ENCODE measurements around the gene PDXK. TPM values are rescaled to one million over a fixed set of nuclear protein-coding genes. Genes with fewer than 3 reads are reported as not detected.

Gene PDXK
- polyA plus RNA-seq, 1 donor (not counting 4 experiments of a cell fraction or from before 2014, with no cell fraction given) = 144 TPM

DNA sequence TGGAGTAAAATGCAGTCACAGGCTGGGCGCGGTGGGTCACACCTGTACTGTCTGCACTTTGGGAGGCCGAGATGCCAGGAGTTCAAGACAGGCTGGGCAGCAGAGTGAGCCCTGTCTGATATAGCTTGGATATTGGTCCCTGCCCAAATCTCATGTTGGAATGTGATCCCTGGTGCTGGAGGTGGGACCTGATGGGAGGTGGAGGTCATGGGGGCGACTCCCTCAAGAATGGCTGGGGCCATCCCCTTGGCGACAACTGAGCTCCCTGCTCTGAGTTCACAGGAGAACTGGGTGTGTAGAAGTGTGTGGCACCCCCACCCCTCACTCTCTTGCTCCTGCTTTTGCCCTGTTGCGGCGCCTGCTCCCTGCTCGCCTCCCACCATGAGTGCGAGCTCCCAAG lies 11.5 kb upstream of the PDXK start:
- no peak for DNase-seq (ENCODE audit: low read depth, low spot score)
- no peak for FAIRE-seq
- no peaks in the 10 kb centered on the region for H4K20me1 ChIP-seq (ENCODE audit: control insufficient read depth, extremely low read depth, insufficient read depth, low read length)
- H3K4me1 ChIP-seq (ENCODE audit: control insufficient read depth, extremely low read depth, insufficient read depth, low read length) = peaks cover 16% of the 10 kb centered on the region
- no peak overlapping the region for H3K27ac ChIP-seq (ENCODE audit: control insufficient read depth, insufficient read depth, low read length)
- H3K4me3 ChIP-seq (ENCODE audit: control insufficient read depth in 2 of 3, extremely low read depth in 1 of 3, insufficient read depth in 2 of 3, low read depth in 1 of 3, low read length in 3 of 3) = no peak overlapping the region
- TF ChIP-seq, protein P1, sequence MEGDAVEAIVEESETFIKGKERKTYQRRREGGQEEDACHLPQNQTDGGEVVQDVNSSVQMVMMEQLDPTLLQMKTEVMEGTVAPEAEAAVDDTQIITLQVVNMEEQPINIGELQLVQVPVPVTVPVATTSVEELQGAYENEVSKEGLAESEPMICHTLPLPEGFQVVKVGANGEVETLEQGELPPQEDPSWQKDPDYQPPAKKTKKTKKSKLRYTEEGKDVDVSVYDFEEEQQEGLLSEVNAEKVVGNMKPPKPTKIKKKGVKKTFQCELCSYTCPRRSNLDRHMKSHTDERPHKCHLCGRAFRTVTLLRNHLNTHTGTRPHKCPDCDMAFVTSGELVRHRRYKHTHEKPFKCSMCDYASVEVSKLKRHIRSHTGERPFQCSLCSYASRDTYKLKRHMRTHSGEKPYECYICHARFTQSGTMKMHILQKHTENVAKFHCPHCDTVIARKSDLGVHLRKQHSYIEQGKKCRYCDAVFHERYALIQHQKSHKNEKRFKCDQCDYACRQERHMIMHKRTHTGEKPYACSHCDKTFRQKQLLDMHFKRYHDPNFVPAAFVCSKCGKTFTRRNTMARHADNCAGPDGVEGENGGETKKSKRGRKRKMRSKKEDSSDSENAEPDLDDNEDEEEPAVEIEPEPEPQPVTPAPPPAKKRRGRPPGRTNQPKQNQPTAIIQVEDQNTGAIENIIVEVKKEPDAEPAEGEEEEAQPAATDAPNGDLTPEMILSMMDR (optimal IDR thresholded peaks at IDR 0.05 in 1 of 3, IDR thresholded peaks at IDR 0.05 in 1 of 3, conservative IDR thresholded peaks at IDR 0.05 in 1 of 3; ENCODE audit: extremely low read depth in 1 of 3, insufficient read depth in 2 of 3, low read length in 3 of 3) = no peak
- TF ChIP-seq EZH2 (IDR thresholded peaks at IDR 0.05; ENCODE audit: low read length) = no peak
- no peaks in the 10 kb centered on the region for H3K27me3 ChIP-seq (ENCODE audit: control insufficient read depth, extremely low read depth, insufficient read depth, low read length)
- H3K36me3 ChIP-seq (ENCODE audit: control insufficient read depth in 2 of 2, extremely low read depth in 1 of 2, insufficient read depth in 2 of 2, low read length in 2 of 2) = no peaks in the 10 kb centered on the region
- no peak overlapping the region for H3K4me2 ChIP-seq (ENCODE audit: control insufficient read depth, extremely low read depth, insufficient read depth, low read depth, low read length)
- H2AFZ ChIP-seq (ENCODE audit: control insufficient read depth, low read length) = no peak overlapping the region
- H3K79me2 ChIP-seq (ENCODE audit: control insufficient read depth, insufficient read depth, low read length) = no peaks in the 10 kb centered on the region
- no peaks in the 10 kb centered on the region for H3K9me3 ChIP-seq (ENCODE audit: control insufficient read depth, low read depth, low read length)
- dilution Hi-C loops (cut with MboI; ENCODE audit: extremely low pct_ligation_motif_present, low sequenced_read_pairs) = no loop called here
- H3K9me1 ChIP-seq (ENCODE audit: control insufficient read depth, extremely low read depth, insufficient read depth, low read length) = no peaks in the 10 kb centered on the region
- H3K9ac ChIP-seq (ENCODE audit: control insufficient read depth, extremely low read depth, insufficient read depth, low read length) = no peak overlapping the region

DNA sequence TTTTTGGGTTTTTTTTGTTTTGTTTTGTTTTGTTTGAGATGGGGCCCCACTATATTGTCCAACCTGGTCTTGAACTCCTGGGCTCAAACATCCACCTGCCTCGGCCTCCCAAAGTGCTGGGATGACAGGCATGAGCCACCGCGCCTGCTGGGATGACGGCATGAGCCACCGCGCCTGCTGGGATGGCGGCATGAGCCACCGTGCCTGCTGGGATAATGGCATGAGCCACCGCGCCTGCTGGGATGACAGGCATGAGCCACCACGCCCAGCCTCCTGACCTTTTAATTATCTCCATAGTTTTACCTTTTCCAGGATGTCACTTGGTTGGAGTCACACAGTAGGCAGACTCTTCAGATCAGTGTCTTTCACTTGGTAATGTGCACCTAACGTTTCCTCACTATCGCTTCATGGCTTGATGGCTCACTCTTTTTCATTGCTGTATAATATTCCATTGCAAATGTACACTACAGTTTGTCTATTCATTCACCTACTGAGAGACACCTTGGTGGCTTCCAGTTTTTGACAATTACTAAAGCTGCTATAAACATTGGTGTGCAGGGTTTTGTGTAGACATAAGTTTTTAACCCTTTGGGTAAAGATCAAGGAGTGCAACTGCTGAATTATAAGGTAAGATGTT lies 10.1 kb upstream of the PDXK start:
- Histone ChIP-seq H3K4me1 (ENCODE audit: control insufficient read depth, extremely low read depth, insufficient read depth, low read length) (peaks cover 13% of the 10 kb centered on the region), H3K9me3 (ENCODE audit: control insufficient read depth, low read depth, low read length) (no peaks in the 10 kb centered on the region), H3K36me3 (ENCODE audit: control insufficient read depth in 2 of 2, extremely low read depth in 1 of 2, insufficient read depth in 2 of 2, low read length in 2 of 2) (no peaks in the 10 kb centered on the region), H4K20me1 (ENCODE audit: control insufficient read depth, extremely low read depth, insufficient read depth, low read length) (no peaks in the 10 kb centered on the region), H3K27me3 (ENCODE audit: control insufficient read depth, extremely low read depth, insufficient read depth, low read length) (no peaks in the 10 kb centered on the region), H3K9ac (ENCODE audit: control insufficient read depth, extremely low read depth, insufficient read depth, low read length) (no peak overlapping the region), H3K27ac (ENCODE audit: control insufficient read depth, insufficient read depth, low read length) (no peak overlapping the region), H2AFZ (ENCODE audit: control insufficient read depth, low read length) (no peak overlapping the region), H3K79me2 (ENCODE audit: control insufficient read depth, insufficient read depth, low read length) (no peaks in the 10 kb centered on the region), H3K4me2 (ENCODE audit: control insufficient read depth, extremely low read depth, insufficient read depth, low read depth, low read length) (no peak overlapping the region), H3K4me3 (ENCODE audit: control insufficient read depth in 2 of 3, extremely low read depth in 1 of 3, insufficient read depth in 2 of 3, low read depth in 1 of 3, low read length in 3 of 3) (no peak overlapping the region), H3K9me1 (ENCODE audit: control insufficient read depth, extremely low read depth, insufficient read depth, low read length) (no peaks in the 10 kb centered on the region)
- dilution Hi-C loops (cut with MboI; ENCODE audit: extremely low pct_ligation_motif_present, low sequenced_read_pairs) = no loop called here
- TF ChIP-seq, protein P1 (optimal IDR thresholded peaks at IDR 0.05 in 1 of 3, IDR thresholded peaks at IDR 0.05 in 1 of 3, conservative IDR thresholded peaks at IDR 0.05 in 1 of 3; ENCODE audit: extremely low read depth in 1 of 3, insufficient read depth in 2 of 3, low read length in 3 of 3) = no peak
- TF ChIP-seq EZH2 (IDR thresholded peaks at IDR 0.05; ENCODE audit: low read length) = no peak
- DNase-seq (ENCODE audit: low read depth, low spot score) = no peak
- FAIRE-seq = no peak
